ENCODE measurements around the gene SCUBE1. TPM values are rescaled to one million over a fixed set of nuclear protein-coding genes. Genes with fewer than 3 reads are reported as not detected.
"Not testable (repeated sequence)": the region's sequence is repeated elsewhere in the genome, so short reads cannot be mapped to it uniquely, and the experiment has no call there.

The SCUBE1 gene
- total and polyA plus RNA-seq, 9 donors = 5.5 to 202 (median 49.0) TPM

GRCh38 chr22:43288807-43289420, 54.3 kb downstream of the SCUBE1 start:
- 63 to 76% (median 71%) methylated on average over 12 of the region's 12 CpGs for WGBS, 3 donors
- Histone ChIP-seq H3K27me3 (no peaks in the 10 kb centered on the region), H3K27ac (peak overlapping the region; percentile 53 to 84), H3K4me1 (ENCODE audit: insufficient read depth) (peaks cover 37% of the 10 kb centered on the region), H3K36me3 (no peaks in the 10 kb centered on the region), H3K4me3 (no peak overlapping the region), H3K9me3 (no peaks in the 10 kb centered on the region)
- TF ChIP-seq POLR2A (IDR thresholded peaks at IDR 0.05) (no peak), CTCF (IDR thresholded peaks at IDR 0.05) (no peak), EP300 (IDR thresholded peaks at IDR 0.05) (no peak)
- no peak for DNase-seq
- intact Hi-C loops (cut with DNase I) = no loop called here

GRCh38 chr22:43288378-43288777, 54.8 kb downstream of the SCUBE1 start:
- 87 to 97% (median 95%) methylated on average over 16 of the region's 16 CpGs for WGBS, 3 donors
- Histone ChIP-seq H3K4me3 (no peak overlapping the region), H3K36me3 (no peaks in the 10 kb centered on the region), H3K27me3 (no peaks in the 10 kb centered on the region), H3K9me3 (no peaks in the 10 kb centered on the region), H3K4me1 (ENCODE audit: insufficient read depth) (peaks cover 32% of the 10 kb centered on the region), H3K27ac (no peak overlapping the region)
- no peak for DNase-seq
- no peak for TF ChIP-seq POLR2A (IDR thresholded peaks at IDR 0.05)
- no peak for TF ChIP-seq EP300 (IDR thresholded peaks at IDR 0.05)
- no peak for TF ChIP-seq CTCF (IDR thresholded peaks at IDR 0.05)
- intact Hi-C loops (cut with DNase I) = no loop called here

DNA sequence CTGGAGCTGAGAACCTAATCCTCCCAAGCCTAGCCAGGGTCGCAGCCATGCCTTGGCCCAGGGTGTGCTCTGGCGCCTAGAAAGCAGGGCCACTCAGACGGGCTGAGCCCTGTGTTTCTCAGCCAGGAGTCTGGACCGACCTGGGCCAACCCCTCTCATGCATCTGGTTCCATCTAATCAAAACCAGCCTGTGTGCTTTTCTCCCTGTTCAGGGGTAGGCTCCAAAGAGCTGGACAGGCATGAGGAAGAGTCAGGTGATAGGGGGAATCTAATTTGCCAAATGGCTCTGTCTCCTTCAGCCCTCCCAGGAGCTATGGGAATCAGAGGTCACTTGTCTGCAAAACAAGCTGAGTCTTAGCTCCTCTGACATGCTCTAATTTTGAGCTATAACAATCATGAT, 55.7 kb downstream of the SCUBE1 start:
- Histone ChIP-seq H3K36me3 (no peaks in the 10 kb centered on the region), H3K4me1 (ENCODE audit: insufficient read depth) (peaks cover 25% of the 10 kb centered on the region), H3K9me3 (no peaks in the 10 kb centered on the region), H3K4me3 (no peak overlapping the region), H3K27me3 (no peaks in the 10 kb centered on the region), H3K27ac (no peak overlapping the region)
- 82 to 96% (median 89%) methylated on average over 4 of the region's 4 CpGs for WGBS, 3 donors
- intact Hi-C loops (cut with DNase I) = no loop called here
- no peak for DNase-seq
- no peak for TF ChIP-seq POLR2A (IDR thresholded peaks at IDR 0.05)
- TF ChIP-seq EP300 (IDR thresholded peaks at IDR 0.05) = no peak
- no peak for TF ChIP-seq CTCF (IDR thresholded peaks at IDR 0.05)

DNA sequence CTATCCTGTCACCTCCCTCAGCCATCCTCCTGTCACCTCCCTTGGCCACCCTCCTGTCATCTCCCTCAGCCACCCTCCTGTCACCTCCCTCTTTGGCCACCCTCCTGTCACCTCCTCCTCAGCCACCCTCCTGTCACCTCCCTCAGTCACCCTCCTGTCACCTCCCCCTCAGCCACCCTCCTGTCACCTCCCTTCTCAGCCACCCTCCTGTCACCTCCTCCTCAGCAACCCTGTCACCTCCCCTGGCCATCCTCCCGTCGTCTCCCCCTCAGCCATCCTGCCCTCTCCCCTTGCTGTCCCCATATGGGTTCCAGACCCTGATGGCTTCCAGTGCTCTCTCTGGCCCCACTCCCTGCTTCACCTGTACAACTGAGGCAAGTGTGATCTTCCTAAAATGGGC, 61.8 kb downstream of the SCUBE1 start:
- Histone ChIP-seq H3K9me3 (no peaks in the 10 kb centered on the region), H3K27me3 (no peaks in the 10 kb centered on the region), H3K27ac (no peak overlapping the region), H3K36me3 (no peaks in the 10 kb centered on the region), H3K4me1 (ENCODE audit: insufficient read depth) (peaks cover 3% of the 10 kb centered on the region), H3K4me3 (no peak overlapping the region)
- intact Hi-C loops (cut with DNase I) = no loop called here
- WGBS, 3 donors = 38 to 90% (median 65%) methylated on average over 2 of the region's 2 CpGs
- TF ChIP-seq EP300 (IDR thresholded peaks at IDR 0.05) (no peak), POLR2A (IDR thresholded peaks at IDR 0.05) (no peak), CTCF (IDR thresholded peaks at IDR 0.05) (no peak)
- no peak for DNase-seq

GRCh38 chr22:43280523-43280886, 62.7 kb downstream of the SCUBE1 start:
- H3K4me1 ChIP-seq (ENCODE audit: insufficient read depth); H3K27me3 ChIP-seq; H3K9me3 ChIP-seq; DNase-seq; H3K36me3 ChIP-seq; H3K4me3 ChIP-seq; H3K27ac ChIP-seq; intact Hi-C loops (cut with DNase I): not testable (repeated sequence)
- WGBS, 3 donors = 78 to 92% (median 92%) methylated on average over 3 of the region's 3 CpGs
